ENCODE results near the gene HAGHL. TPM values are rescaled to one million over a fixed set of nuclear protein-coding genes. Genes with fewer than 3 reads are reported as not detected.

HAGHL gene
- total RNA-seq, 2 donors from 2014 or later, result 7.7 to 10.1 TPM

GRCh38 chr16:695355-696089 is 31.4 kb upstream of the HAGHL start:
- DNase-seq (ENCODE audit: low spot score), result no peak
- Histone ChIP-seq H3K27ac (no peak overlapping the region), H3K36me3 (no peaks in the 10 kb centered on the region), H3K4me1 (replicated peaks) (peaks cover 7% of the 10 kb centered on the region), H3K9me3 (no peaks in the 10 kb centered on the region), H3K27me3 (replicated peaks; ENCODE audit: insufficient read depth) (peaks cover 23% of the 10 kb centered on the region), H3K4me3 (no peak overlapping the region)
- TF ChIP-seq, protein P1, sequence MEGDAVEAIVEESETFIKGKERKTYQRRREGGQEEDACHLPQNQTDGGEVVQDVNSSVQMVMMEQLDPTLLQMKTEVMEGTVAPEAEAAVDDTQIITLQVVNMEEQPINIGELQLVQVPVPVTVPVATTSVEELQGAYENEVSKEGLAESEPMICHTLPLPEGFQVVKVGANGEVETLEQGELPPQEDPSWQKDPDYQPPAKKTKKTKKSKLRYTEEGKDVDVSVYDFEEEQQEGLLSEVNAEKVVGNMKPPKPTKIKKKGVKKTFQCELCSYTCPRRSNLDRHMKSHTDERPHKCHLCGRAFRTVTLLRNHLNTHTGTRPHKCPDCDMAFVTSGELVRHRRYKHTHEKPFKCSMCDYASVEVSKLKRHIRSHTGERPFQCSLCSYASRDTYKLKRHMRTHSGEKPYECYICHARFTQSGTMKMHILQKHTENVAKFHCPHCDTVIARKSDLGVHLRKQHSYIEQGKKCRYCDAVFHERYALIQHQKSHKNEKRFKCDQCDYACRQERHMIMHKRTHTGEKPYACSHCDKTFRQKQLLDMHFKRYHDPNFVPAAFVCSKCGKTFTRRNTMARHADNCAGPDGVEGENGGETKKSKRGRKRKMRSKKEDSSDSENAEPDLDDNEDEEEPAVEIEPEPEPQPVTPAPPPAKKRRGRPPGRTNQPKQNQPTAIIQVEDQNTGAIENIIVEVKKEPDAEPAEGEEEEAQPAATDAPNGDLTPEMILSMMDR (IDR thresholded peaks at IDR 0.05), result peak in 1 of 4 experiments; percentile 2
- TF ChIP-seq POLR2A (IDR thresholded peaks at IDR 0.05) (no peak), POLR2AphosphoS5 (IDR thresholded peaks at IDR 0.05) (no peak)
- intact Hi-C loops (cut with DNase I), result no loop called here
- WGBS, result 4% methylated on average over 58 of the region's 71 CpGs

DNA sequence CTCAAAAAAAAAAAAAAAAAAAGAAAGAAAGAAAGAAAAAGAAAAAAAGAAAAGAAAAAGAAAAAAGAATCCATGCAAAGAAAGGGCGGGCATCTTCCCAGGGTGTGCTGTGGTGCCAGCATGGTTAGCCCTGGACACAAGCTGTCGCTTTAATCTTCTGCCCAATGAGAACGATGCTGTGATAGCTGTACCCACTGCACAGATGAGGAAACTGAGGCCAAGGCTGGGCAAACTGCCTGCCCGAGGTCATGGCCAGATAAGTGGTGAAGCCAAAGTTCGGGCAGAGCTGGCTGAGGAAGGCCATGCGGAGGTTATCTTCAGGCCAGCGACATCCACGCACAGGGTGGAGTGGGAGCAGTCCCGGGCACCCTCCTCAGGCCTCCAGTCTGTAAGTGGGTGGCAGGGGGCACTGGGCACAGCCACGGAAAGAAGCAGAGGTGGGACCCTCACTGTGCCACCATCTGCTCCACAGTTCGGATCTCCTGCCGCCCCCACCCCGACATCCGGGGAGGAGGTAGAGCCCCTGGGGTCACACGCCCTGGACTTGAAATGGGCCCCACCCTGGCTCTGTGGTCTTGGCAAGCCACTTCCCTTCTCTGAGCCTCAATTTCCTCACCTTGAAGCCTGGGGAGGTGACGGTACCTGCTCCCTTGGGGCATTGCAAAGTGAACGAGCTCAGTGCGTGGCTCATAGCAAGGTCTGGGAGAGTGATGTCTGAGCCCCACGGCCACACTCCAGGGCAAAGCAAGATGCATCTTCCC is 27.8 kb upstream of the HAGHL start:
- Histone ChIP-seq H3K4me3 (no peak overlapping the region), H3K27me3 (replicated peaks; ENCODE audit: insufficient read depth) (peaks cover 26% of the 10 kb centered on the region), H3K4me1 (replicated peaks) (peaks cover 4% of the 10 kb centered on the region), H3K9me3 (no peaks in the 10 kb centered on the region), H3K27ac (no peak overlapping the region), H3K36me3 (no peaks in the 10 kb centered on the region)
- intact Hi-C loops (cut with DNase I), result no loop called here
- no peak for DNase-seq (ENCODE audit: low spot score)
- WGBS, result 83% methylated on average over 16 of the region's 19 CpGs
- no peak for TF ChIP-seq POLR2A (IDR thresholded peaks at IDR 0.05)

DNA sequence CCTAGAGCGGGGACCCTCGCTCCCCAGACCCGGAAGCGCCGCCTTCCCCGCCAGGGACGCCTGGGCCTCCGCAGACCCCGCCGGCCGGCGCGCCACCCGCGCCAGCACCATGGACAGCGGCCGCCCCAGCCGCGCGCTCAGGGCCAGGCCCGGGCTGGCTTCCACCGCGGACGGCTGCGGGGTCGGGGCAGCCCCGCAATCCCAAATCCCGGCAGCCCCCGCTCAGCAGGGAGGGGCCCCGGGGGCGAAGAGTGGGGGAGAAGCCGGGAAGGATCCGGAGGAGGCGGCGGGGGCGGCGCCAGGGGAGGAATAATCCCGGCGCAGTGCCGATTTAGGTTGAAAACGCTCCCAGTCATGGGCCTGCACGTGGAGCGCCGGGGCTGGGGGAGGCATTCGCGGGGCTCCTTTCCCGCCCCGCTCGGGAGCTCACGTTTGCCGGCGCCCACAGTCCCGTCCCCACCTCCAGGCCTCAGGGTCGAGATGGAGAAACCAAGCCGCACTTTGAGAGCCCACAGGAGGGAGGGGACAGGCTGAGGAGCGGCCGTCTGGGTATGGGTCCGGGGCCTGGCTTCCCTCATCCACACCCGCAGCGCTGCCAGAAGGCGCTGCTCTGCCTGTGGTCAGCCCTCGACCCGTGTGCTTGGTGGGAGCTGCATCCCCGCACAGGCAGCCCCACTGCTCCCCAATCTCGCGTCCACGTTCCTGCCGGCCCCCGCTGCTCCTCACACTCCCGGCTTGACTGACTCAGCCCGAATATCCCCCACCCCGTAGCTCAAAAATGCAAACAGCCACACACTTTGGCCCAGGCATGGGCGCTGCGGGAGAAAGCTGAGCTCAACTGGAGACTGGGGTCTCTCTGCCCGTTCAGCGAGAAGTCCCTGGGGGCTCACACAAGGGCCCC is 26.0 kb upstream of the HAGHL start:
- no peak for DNase-seq (ENCODE audit: low spot score)
- 5% methylated on average over 59 of the region's 76 CpGs for WGBS
- no peak for TF ChIP-seq POLR2A (IDR thresholded peaks at IDR 0.05)
- TF ChIP-seq, protein P1 (IDR thresholded peaks at IDR 0.05), result no peak
- no peak for TF ChIP-seq POLR2AphosphoS5 (IDR thresholded peaks at IDR 0.05)
- H3K27ac ChIP-seq, result no peak overlapping the region
- intact Hi-C loops (cut with DNase I), result no loop called here
- no peaks in the 10 kb centered on the region for H3K36me3 ChIP-seq
- peaks cover 23% of the 10 kb centered on the region for H3K27me3 ChIP-seq (replicated peaks; ENCODE audit: insufficient read depth)
- no peak overlapping the region for H3K4me3 ChIP-seq
- H3K9me3 ChIP-seq, result no peaks in the 10 kb centered on the region
- H3K4me1 ChIP-seq (replicated peaks), result no peaks in the 10 kb centered on the region

- intact Hi-C loops (cut with DNase I), result no loop called here
- TF ChIP-seq POLR2A (IDR thresholded peaks at IDR 0.05), result no peak
- no peak for TF ChIP-seq POLR2AphosphoS5 (IDR thresholded peaks at IDR 0.05)
- TF ChIP-seq, protein P1 (IDR thresholded peaks at IDR 0.05), result no peak
- no peak for DNase-seq (ENCODE audit: low spot score)
- WGBS, result 85% methylated on average over 19 of the region's 19 CpGs
- H3K27me3 ChIP-seq (replicated peaks; ENCODE audit: insufficient read depth), result peaks cover 23% of the 10 kb centered on the region
- H3K27ac ChIP-seq, result no peak overlapping the region
- H3K4me1 ChIP-seq (replicated peaks), result no peaks in the 10 kb centered on the region
- no peaks in the 10 kb centered on the region for H3K9me3 ChIP-seq
- H3K36me3 ChIP-seq, result no peaks in the 10 kb centered on the region
- no peak overlapping the region for H3K4me3 ChIP-seq
These were observed 24.6 kb upstream of the HAGHL start for GRCh38 chr16:702341-702740.

DNA sequence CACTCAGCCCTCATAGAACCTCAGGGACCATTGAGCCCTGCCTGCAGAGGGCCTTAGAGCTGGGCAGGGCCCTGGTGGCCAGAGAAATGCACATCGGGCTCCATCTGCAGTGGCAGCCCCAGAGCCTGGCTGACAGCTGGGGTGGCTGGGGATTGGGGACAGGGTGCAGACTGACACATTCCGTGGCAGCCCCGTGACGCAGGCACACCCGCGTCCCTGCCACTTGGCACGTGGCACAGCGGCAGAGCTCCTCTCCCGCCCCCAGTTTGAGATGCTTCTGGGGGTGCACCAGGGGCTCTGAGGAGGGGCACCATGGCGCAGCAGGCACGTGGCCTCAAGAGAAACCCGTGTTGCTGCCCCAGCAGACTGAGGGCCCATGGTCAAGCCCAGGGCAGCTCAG is 23.5 kb upstream of the HAGHL start:
- 74% methylated on average over 12 of the region's 12 CpGs for WGBS
- Histone ChIP-seq H3K27me3 (replicated peaks; ENCODE audit: insufficient read depth) (peaks cover 27% of the 10 kb centered on the region), H3K4me1 (replicated peaks) (no peaks in the 10 kb centered on the region), H3K36me3 (no peaks in the 10 kb centered on the region), H3K27ac (no peak overlapping the region), H3K9me3 (no peaks in the 10 kb centered on the region), H3K4me3 (no peak overlapping the region)
- intact Hi-C loops (cut with DNase I), result no loop called here
- TF ChIP-seq POLR2AphosphoS5 (IDR thresholded peaks at IDR 0.05) (no peak), POLR2A (IDR thresholded peaks at IDR 0.05) (no peak)
- TF ChIP-seq, protein P1 (IDR thresholded peaks at IDR 0.05), result no peak
- DNase-seq (ENCODE audit: low spot score), result no peak

All from prostate gland (tissue), 2 donors.